ENCODE results near the gene WFDC10B.
"Not testable (repeated sequence)": the region's sequence is repeated elsewhere in the genome, so short reads cannot be mapped to it uniquely, and the experiment has no call there.

Gene WFDC10B

GRCh38 chr20:45704969-45705637 is at the start of gene WFDC10B:
WFDC10B (minus strand) TSS chr20:45705019; CDS start chr20:45685992, 19,027 bp downstream.
- no peak for DNase-seq (ENCODE audit: low read depth in 1 of 2, low spot score in 1 of 2)

- DNase-seq (ENCODE audit: low read depth in 1 of 2, low spot score in 1 of 2), result no peak
Measured at GRCh38 chr20:45752746-45753145, 47.9 kb upstream of the WFDC10B start.

GRCh38 chr20:45751721-45752120 is 46.9 kb upstream of the WFDC10B start:
- no peak for DNase-seq (ENCODE audit: low read depth in 1 of 2, low spot score in 1 of 2)

- no peak for DNase-seq (ENCODE audit: low read depth in 1 of 2, low spot score in 1 of 2)
Measured at GRCh38 chr20:45745015-45745414, 40.2 kb upstream of the WFDC10B start.

- no peak for DNase-seq (ENCODE audit: low read depth in 1 of 2, low spot score in 1 of 2)
Measured at GRCh38 chr20:45742596-45742995, 37.8 kb upstream of the WFDC10B start.

GRCh38 chr20:45735988-45736387 is 31.2 kb upstream of the WFDC10B start:
- DNase-seq (ENCODE audit: low read depth in 1 of 2, low spot score in 1 of 2), result no peak

- DNase-seq (ENCODE audit: low read depth in 1 of 2, low spot score in 1 of 2), result no peak
Measured at GRCh38 chr20:45735552-45735951, 30.7 kb upstream of the WFDC10B start.

GRCh38 chr20:45732199-45732598 is 27.4 kb upstream of the WFDC10B start:
- DNase-seq (ENCODE audit: low read depth in 1 of 2, low spot score in 1 of 2), result no peak

- no peak for DNase-seq (ENCODE audit: low read depth in 1 of 2, low spot score in 1 of 2)
Measured at GRCh38 chr20:45727044-45727443, 22.2 kb upstream of the WFDC10B start.

- DNase-seq (ENCODE audit: low read depth in 1 of 2, low spot score in 1 of 2), result no peak
Measured at GRCh38 chr20:45725134-45725533, 20.3 kb upstream of the WFDC10B start.

GRCh38 chr20:45722047-45722446 is 17.2 kb upstream of the WFDC10B start, which contains the start of gene SPINT4:
SPINT4 (plus strand) TSS chr20:45722347; CDS start chr20:45722368, 21 bp downstream.
- DNase-seq (ENCODE audit: low read depth in 1 of 2, low spot score in 1 of 2), result no peak

- DNase-seq (ENCODE audit: low read depth in 1 of 2, low spot score in 1 of 2), result not testable (repeated sequence)
Measured at GRCh38 chr20:45716141-45716688, 11.4 kb upstream of the WFDC10B start.

GRCh38 chr20:45701873-45702272 is 2.9 kb downstream of the WFDC10B start, which contains the start of gene WFDC13:
WFDC13 (plus strand) TSS chr20:45702038; CDS start chr20:45702124, 86 bp downstream.
- no peak for DNase-seq (ENCODE audit: low read depth in 1 of 2, low spot score in 1 of 2)

GRCh38 chr20:45701104-45701503 is 3.7 kb downstream of the WFDC10B start:
- DNase-seq (ENCODE audit: low read depth in 1 of 2, low spot score in 1 of 2), result no peak

- DNase-seq (ENCODE audit: low read depth in 1 of 2, low spot score in 1 of 2), result no peak
Measured at GRCh38 chr20:45695496-45695895, 9.3 kb downstream of the WFDC10B start.

GRCh38 chr20:45693346-45693745 is 11.5 kb downstream of the WFDC10B start:
- not testable (repeated sequence) for DNase-seq (ENCODE audit: low read depth in 1 of 2, low spot score in 1 of 2)

- no peak for DNase-seq (ENCODE audit: low read depth in 1 of 2, low spot score in 1 of 2)
Measured at GRCh38 chr20:45685896-45686295, 18.9 kb downstream of the WFDC10B start.

- DNase-seq (ENCODE audit: low read depth in 1 of 2, low spot score in 1 of 2), result no peak
Measured at GRCh38 chr20:45679650-45680049, 25.2 kb downstream of the WFDC10B start.

- DNase-seq (ENCODE audit: low read depth in 1 of 2, low spot score in 1 of 2), result no peak
Measured at GRCh38 chr20:45672765-45673164, 32.1 kb downstream of the WFDC10B start.

GRCh38 chr20:45670139-45670538 is 34.7 kb downstream of the WFDC10B start, which contains the start of gene WFDC11:
WFDC11 (minus strand) TSS chr20:45670239; CDS start chr20:45650600, 19,639 bp downstream.
- no peak for DNase-seq (ENCODE audit: low read depth in 1 of 2, low spot score in 1 of 2)

GRCh38 chr20:45657038-45657437 is 47.8 kb downstream of the WFDC10B start:
- DNase-seq (ENCODE audit: low read depth in 1 of 2, low spot score in 1 of 2), result not testable (repeated sequence)

- not testable (repeated sequence) for DNase-seq (ENCODE audit: low read depth in 1 of 2, low spot score in 1 of 2)
Measured at GRCh38 chr20:45651726-45652125, 53.1 kb downstream of the WFDC10B start.
